Activated CD8-positive, alpha-beta memory T cell treated with anti-CD3 and anti-CD28 coated beads, Interleukin-2, amount 50 U/mL, for 48 hours (primary cell): ENCODE measurements around the gene PLEKHM2.

Source experiments
- DNase-seq: peaks from one replicate; pipeline ENCODE4 v3.0.0-alpha.2; 2020

Gene PLEKHM2

GRCh38 chr1:15761366-15762128, 77.4 kb downstream of the PLEKHM2 start:
- no peak for DNase-seq

- no peak for DNase-seq
Observed at GRCh38 chr1:15762546-15762945, 78.4 kb downstream of the PLEKHM2 start.

GRCh38 chr1:15764269-15764764, 80.2 kb downstream of the PLEKHM2 start:
- DNase-seq = no peak

GRCh38 chr1:15764890-15765289, 80.8 kb downstream of the PLEKHM2 start:
- DNase-seq = no peak

- DNase-seq = no peak
Observed at GRCh38 chr1:15765495-15766194, 81.5 kb downstream of the PLEKHM2 start.

GRCh38 chr1:15767941-15768340, 83.8 kb downstream of the PLEKHM2 start:
- DNase-seq = no peak

- no peak for DNase-seq
Observed at GRCh38 chr1:15768388-15768787, 84.3 kb downstream of the PLEKHM2 start.

GRCh38 chr1:15770313-15770962, 86.3 kb downstream of the PLEKHM2 start:
- DNase-seq = no peak

- DNase-seq = no peak
Observed at GRCh38 chr1:15771836-15772515, 87.9 kb downstream of the PLEKHM2 start.

GRCh38 chr1:15775706-15776105, 91.6 kb downstream of the PLEKHM2 start:
- DNase-seq = no peak

GRCh38 chr1:15777909-15778707, 94.0 kb downstream of the PLEKHM2 start:
- no peak for DNase-seq
